Epithelial cell of prostate (primary cell): ENCODE data around the gene TACSTD2.
"Not testable (repeated sequence)": the region's sequence is repeated elsewhere in the genome, so short reads cannot be mapped to it uniquely, and the experiment has no call there.

ENCODE experiments used
- DNase-seq: peaks from one replicate; pipeline ENCODE4 v3.0.0-alpha.2; 2011; ENCODE audit warnings: low read depth, low spot score
- H3K27ac ChIP-seq: fragments of 450-650 bp; 2 replicates; pipeline ENCODE4 v1.5.1; 2017; ENCODE audit warnings: mild to moderate bottlenecking

TACSTD2 gene

DNA sequence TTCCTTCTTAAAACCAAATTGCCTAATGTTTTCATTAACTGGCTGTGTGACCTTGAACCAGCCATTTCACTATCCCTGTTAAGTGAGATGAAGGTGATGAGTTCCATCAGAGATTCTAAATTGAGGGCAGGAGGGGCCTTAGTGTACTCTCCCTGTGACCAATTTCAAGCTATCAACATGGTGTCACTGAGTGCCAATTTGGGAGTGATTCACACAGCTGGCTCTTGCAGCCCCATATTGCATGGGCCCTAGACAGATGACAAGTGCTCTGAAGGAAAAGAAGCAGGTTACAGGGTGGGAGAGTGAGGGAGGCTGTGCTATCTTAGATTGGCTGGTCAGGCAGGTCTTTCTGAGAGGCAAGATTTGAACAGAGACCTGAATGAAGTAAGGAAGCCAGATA lies 13.0 kb upstream of the TACSTD2 start:
- no peak overlapping the region for H3K27ac ChIP-seq
- no peak for DNase-seq

- H3K27ac ChIP-seq, result no peak overlapping the region
These were observed 11.3 kb upstream of the TACSTD2 start for GRCh38 chr1:58588396-58588795.

DNA sequence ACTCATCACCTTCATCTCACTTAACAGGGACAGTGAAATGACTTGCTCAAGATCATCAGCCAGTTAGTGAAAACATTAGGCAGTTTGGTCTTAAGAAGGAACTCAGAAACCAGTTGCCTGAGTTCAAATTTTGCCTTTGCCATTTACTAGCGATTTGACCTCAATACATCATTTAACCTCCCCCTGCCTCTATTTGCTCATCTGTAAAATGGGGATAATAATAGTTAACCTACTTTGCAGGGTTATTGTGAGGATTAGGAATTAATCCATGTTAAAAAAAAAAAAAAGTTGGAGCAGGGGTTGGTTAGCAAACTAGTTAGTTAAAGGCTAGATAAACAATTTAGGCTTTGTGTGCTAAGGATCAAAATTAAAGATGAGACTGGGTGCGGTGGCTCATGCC lies 10.6 kb upstream of the TACSTD2 start:
- DNase-seq, result no peak
- H3K27ac ChIP-seq, result no peak overlapping the region

More at GRCh38 chr1:58588396-58588795, 11.3 kb upstream of the TACSTD2 start:
- no peak for DNase-seq

- DNase-seq, result no peak
- peak overlapping the region; percentile 96 for H3K27ac ChIP-seq
These were observed 9.2 kb upstream of the TACSTD2 start for GRCh38 chr1:58586271-58586670.

- peak; percentile 60 for DNase-seq
- peak overlapping the region; percentile 96 for H3K27ac ChIP-seq
These were observed 8.6 kb upstream of the TACSTD2 start for GRCh38 chr1:58585581-58586151.

DNA sequence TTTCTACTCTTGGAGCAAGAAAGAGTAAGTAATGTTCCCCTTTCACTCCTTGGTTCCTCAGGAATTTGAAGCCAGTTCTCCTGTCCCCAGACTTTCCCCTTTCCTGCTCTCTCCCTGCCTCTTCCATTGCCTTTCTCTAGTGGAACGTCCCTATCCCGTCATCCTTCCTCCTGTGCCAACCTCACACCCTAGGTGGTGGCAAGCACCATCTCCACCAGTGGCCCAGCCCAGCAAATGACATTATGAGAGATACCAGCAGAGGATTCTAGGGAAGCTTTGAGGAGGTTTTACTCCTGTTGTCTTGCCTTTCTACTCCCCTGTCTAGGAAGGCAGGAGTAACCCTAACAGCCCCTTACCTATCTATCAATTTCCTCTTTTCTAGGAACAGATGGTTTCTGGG lies 8.1 kb upstream of the TACSTD2 start:
- DNase-seq, result no peak
- peak overlapping the region; percentile 96 for H3K27ac ChIP-seq

GRCh38 chr1:58584082-58584895 lies 7.2 kb upstream of the TACSTD2 start:
- H3K27ac ChIP-seq, result peak overlapping the region; percentile 96
- DNase-seq, result peak; percentile 98

GRCh38 chr1:58583496-58583895 lies 6.4 kb upstream of the TACSTD2 start:
- no peak for DNase-seq
- H3K27ac ChIP-seq, result peak overlapping the region; percentile 96

- not testable (repeated sequence) for H3K27ac ChIP-seq, DNase-seq
These were observed 5.1 kb upstream of the TACSTD2 start for GRCh38 chr1:58582143-58582542.

- no peak overlapping the region for H3K27ac ChIP-seq
- DNase-seq, result no peak
These were observed 4.6 kb upstream of the TACSTD2 start for GRCh38 chr1:58581641-58582040.

DNA sequence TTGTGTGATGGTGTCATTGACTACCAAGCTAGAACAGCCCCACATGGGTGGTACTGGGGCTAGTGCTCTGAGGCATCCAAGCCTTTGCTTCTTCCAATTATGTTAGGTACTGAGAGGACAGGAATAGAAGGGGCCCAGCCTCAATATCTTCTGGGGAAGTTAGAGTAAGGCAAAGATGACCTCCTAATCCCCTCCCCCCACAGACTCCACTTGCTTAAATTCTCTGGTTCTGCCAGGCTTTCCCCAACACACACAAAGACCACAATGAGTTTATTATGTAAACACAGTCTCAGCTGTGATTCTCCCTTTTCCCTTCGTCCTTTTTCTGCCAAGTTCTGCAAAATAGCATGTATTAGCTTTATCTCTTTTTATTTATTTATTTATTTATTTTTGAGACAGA lies 3.1 kb upstream of the TACSTD2 start:
- H3K27ac ChIP-seq, result no peak overlapping the region

DNA sequence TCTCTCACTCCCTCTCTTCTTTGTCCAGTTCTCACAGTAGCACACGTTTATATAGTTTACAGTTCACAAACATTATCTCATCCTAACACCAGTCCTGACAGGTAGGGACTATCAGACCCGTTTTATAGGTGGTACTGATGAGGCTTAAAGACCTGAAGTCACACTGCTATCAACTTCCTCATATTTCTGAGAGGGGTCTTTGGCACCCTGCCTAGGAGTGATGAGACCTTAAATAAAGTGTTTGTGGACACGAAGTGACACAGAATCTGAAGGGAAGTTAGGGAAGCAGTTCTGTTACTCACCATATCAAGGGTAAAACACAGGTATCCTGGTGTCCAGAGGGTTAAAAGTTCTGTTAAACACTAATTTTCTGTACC lies 590 bp upstream of the TACSTD2 start:
- peak overlapping the region; percentile 98 for H3K27ac ChIP-seq
- DNase-seq, result no peak

More for the DNA sequence above, 3.1 kb upstream of the TACSTD2 start:
- no peak for DNase-seq

DNA sequence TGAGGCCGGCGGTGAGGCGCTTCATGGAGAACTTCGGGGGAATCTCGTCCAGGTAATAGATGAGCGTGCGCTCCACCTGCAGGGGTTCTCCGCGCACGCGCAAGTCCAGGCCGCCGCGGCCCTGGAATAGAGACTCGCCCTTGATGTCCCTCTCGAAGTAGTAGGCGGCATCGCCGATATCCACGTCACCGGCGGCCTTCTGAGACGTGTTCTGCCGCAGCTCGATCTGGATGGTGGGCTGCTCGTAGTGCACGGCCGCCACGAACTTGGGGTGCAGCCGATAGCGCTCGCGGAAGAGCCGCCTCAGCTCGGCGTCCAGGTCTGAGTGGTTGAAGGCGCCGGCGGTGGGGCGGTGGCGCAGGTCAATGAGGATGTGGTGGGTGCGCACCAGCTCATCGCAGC lies 726 bp downstream of the TACSTD2 start:
- H3K27ac ChIP-seq, result peak overlapping the region; percentile 98
- no peak for DNase-seq

DNA sequence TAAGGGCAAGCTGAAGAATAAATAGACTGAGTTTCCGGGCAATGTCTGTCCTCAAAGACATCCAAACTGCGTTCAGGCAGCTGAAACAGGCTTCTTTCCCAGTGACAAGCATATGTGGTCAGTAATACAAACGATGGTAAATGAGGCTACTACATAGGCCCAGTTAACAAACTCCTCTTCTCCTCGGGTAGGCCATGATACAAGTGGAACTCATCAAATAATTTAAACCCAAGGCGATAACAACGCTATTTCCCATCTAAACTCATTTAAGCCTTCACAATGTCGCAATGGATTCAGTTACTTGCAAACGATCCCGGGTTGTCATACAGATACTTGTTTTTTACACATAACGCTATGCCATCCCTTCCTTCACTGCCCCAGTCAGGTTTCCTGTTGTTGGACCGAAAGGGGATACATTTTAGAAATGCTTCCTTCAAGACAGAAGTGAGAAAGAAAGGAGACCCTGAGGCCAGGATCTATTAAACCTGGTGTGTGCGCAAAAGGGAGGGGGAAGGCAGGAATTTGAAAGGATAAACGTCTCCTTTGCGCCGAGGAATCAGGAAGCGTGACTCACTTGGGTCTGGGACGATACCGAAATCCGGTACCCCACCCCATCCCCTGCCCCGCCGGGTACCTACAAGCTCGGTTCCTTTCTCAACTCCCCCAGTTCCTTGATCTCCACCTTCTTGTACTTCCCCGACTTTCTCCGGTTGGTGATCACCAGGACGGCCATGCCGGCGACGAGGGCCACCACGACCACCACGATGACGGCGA lies 1.3 kb downstream of the TACSTD2 start:
- no peak for DNase-seq
- H3K27ac ChIP-seq, result peak overlapping the region; percentile 98

GRCh38 chr1:58574816-58575215 lies 2.2 kb downstream of the TACSTD2 start:
- peak overlapping the region; percentile 98 for H3K27ac ChIP-seq
- DNase-seq, result no peak

GRCh38 chr1:58573705-58574591 lies 3.1 kb downstream of the TACSTD2 start:
- H3K27ac ChIP-seq, result peak overlapping the region; percentile 98
- peak; percentile 86 for DNase-seq

DNA sequence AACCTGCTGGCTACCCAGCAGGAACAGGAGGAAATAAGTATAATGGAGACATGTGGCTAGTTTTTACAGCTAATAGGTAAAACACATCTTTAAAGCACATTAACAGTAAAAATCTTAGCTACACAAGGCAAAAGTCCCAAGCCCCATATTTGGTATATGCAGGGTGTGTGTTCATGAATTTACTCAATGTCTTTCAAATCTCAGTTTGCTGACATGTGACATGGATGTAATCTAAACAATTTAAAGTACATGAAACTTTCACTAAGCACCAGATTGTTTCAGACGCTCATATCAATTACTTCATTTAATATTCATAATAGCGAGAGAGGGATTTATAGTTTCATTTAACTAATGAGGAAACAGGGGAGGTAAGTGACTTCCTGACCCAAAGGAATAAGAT lies 3.9 kb downstream of the TACSTD2 start:
- peak overlapping the region; percentile 98 for H3K27ac ChIP-seq
- no peak for DNase-seq

DNA sequence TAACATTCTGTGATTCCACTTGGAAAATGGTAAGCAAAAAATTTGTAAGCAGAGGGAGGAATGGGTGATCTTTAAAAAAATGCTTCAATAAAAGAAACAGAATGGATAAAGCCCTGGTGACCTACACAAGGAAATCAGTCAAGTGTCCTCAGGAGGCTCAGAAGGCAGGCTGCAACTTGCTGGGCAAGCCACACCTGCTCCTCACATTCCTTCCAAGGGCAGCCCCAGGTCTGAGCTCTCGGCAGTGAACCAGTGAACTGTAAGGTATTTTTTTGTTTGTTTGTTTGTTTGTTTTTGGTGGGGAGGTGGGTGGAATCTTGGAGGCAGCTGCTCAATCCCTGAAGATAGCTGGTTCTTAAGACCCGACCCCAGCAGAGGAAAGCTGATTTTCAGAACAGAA lies 4.4 kb downstream of the TACSTD2 start:
- H3K27ac ChIP-seq, result peak overlapping the region; percentile 98
- peak; percentile 87 for DNase-seq

GRCh38 chr1:58571616-58572015 lies 5.4 kb downstream of the TACSTD2 start:
- no peak overlapping the region for H3K27ac ChIP-seq
- DNase-seq, result no peak

DNA sequence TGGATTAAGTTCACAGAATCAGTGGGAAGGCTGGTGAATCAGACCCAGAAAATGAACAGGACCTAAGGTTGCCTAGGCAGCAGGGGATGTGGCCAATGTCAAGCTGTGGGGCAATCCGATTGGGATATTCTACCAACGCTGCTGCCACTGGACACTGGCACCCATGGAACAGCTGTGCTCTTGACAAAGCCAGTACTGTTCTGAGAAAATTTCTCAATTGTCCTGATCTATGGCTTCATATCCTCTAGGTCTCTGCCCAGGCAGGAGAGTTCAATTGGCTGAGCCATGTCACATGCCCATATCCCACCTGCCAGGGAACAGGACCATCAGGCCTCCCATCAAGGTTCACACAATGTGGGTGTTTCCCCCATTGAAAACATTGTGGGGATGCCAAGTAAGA lies 6.2 kb downstream of the TACSTD2 start:
- no peak overlapping the region for H3K27ac ChIP-seq
- no peak for DNase-seq
